Medulla oblongata (tissue), 1 donor: Measurements from ENCODE around the gene CARD14.
"Not testable (repeated sequence)": the region's sequence is repeated elsewhere in the genome, so short reads cannot be mapped to it uniquely, and the experiment has no call there.

ENCODE experiments used
- DNase-seq: peaks from one replicate; pipeline ENCODE4 v3.0.0-alpha.2; 2015; ENCODE audit errors: extremely low spot score

Gene CARD14

GRCh38 chr17:80248894-80249710 lies 79.3 kb downstream of the CARD14 start:
- DNase-seq: no peak

GRCh38 chr17:80251966-80252365 lies 82.1 kb downstream of the CARD14 start:
- no peak for DNase-seq

GRCh38 chr17:80252871-80253270 lies 83.0 kb downstream of the CARD14 start:
- no peak for DNase-seq

GRCh38 chr17:80253631-80254395 lies 84.0 kb downstream of the CARD14 start:
- DNase-seq: no peak

- no peak for DNase-seq
Observed at GRCh38 chr17:80254396-80255251, 84.8 kb downstream of the CARD14 start.

- no peak for DNase-seq
Observed at GRCh38 chr17:80256034-80256350, 86.2 kb downstream of the CARD14 start.

GRCh38 chr17:80257716-80258213 lies 87.9 kb downstream of the CARD14 start:
- DNase-seq: no peak

- DNase-seq: not testable (repeated sequence)
Observed at GRCh38 chr17:80258296-80258695, 88.5 kb downstream of the CARD14 start.
